ENCODE data around the gene SLX9.

SLX9 gene

GRCh38 chr21:44992608-44993031 lies 52.8 kb downstream of the SLX9 start:
- DNase-seq, result no peak

- no peak for DNase-seq
These were observed 53.7 kb downstream of the SLX9 start for GRCh38 chr21:44993321-44994046.

- DNase-seq, result no peak
These were observed 54.3 kb downstream of the SLX9 start for GRCh38 chr21:44994047-44994694.

- no peak for DNase-seq
These were observed 55.0 kb downstream of the SLX9 start for GRCh38 chr21:44994695-44995342.

GRCh38 chr21:44995343-44995941 lies 55.6 kb downstream of the SLX9 start:
- no peak for DNase-seq

GRCh38 chr21:44996096-44996495 lies 56.3 kb downstream of the SLX9 start:
- no peak for DNase-seq

GRCh38 chr21:44996501-44996921 lies 56.7 kb downstream of the SLX9 start:
- DNase-seq, result no peak

- DNase-seq, result no peak
These were observed 57.4 kb downstream of the SLX9 start for GRCh38 chr21:44996983-44997936.

GRCh38 chr21:44998086-44998620 lies 58.3 kb downstream of the SLX9 start:
- DNase-seq, result no peak

GRCh38 chr21:44998621-44999427 lies 59.0 kb downstream of the SLX9 start:
- DNase-seq, result no peak

- DNase-seq, result no peak
These were observed 59.7 kb downstream of the SLX9 start for GRCh38 chr21:44999428-44999971.

GRCh38 chr21:44999972-45000636 lies 60.3 kb downstream of the SLX9 start:
- no peak for DNase-seq

GRCh38 chr21:45000637-45001133 lies 60.9 kb downstream of the SLX9 start:
- no peak for DNase-seq

- DNase-seq, result no peak
These were observed 61.6 kb downstream of the SLX9 start for GRCh38 chr21:45001134-45002095.

GRCh38 chr21:45002381-45003204 lies 62.8 kb downstream of the SLX9 start:
- no peak for DNase-seq

- no peak for DNase-seq
These were observed 63.7 kb downstream of the SLX9 start for GRCh38 chr21:45003331-45004058.

GRCh38 chr21:45004059-45004422 lies 64.2 kb downstream of the SLX9 start:
- no peak for DNase-seq

All from Kasumi-1 (cell line).